ENCODE results near the gene DHRS2.
"Not testable (repeated sequence)": the region's sequence is repeated elsewhere in the genome, so short reads cannot be mapped to it uniquely, and the experiment has no call there.

DHRS2 gene

GRCh38 chr14:23636317-23637211 is at the start of gene DHRS2:
Gene DHRS2 (plus strand): TSS chr14:23636364. CDS start chr14:23638865, 2,501 bp downstream.
- Mint-ChIP-seq H3K27ac (no peak within 1 kb of the TSS), H3K4me3 (no peak within 1 kb of the TSS), H3K9me3 (peaks cover 2 to 4% of the 10 kb centered on the region in 2 donors), H3K36me3 (no peaks in the 10 kb centered on the region), H3K4me1 (peaks cover 5 to 13% of the 10 kb centered on the region in 2 donors), H3K27me3 (peaks cover 10 to 12% of the 10 kb centered on the region in 2 donors)
- ATAC-seq (replicated peaks) (no peak), DNase-seq (no peak)

- H3K27ac Mint-ChIP-seq: no peak overlapping the region
- H3K4me1 Mint-ChIP-seq: peaks cover 7 to 12% of the 10 kb centered on the region in 2 donors
- ATAC-seq (replicated peaks) (peak; percentile 99 to 100), DNase-seq (peak; percentile 74)
- peaks cover 0 to 5% of the 10 kb centered on the region in 2 donors for H3K9me3 Mint-ChIP-seq
- peaks cover 0 to 6% of the 10 kb centered on the region in 2 donors for H3K36me3 Mint-ChIP-seq
- no peak overlapping the region for H3K4me3 Mint-ChIP-seq
- peaks cover 20 to 33% of the 10 kb centered on the region in 2 donors for H3K27me3 Mint-ChIP-seq
Observed at GRCh38 chr14:23588884-23589598, 47.1 kb upstream of the DHRS2 start.

GRCh38 chr14:23589606-23590005 is 46.6 kb upstream of the DHRS2 start:
- ATAC-seq (replicated peaks): no peak
- Mint-ChIP-seq H3K27me3 (peaks cover 19 to 30% of the 10 kb centered on the region in 2 donors), H3K27ac (no peak overlapping the region), H3K36me3 (peaks cover 0 to 6% of the 10 kb centered on the region in 2 donors), H3K9me3 (peaks cover 0 to 5% of the 10 kb centered on the region in 2 donors), H3K4me3 (no peak overlapping the region), H3K4me1 (peaks cover 7 to 12% of the 10 kb centered on the region in 2 donors)
- DNase-seq: no peak

GRCh38 chr14:23590198-23590597 is 46.0 kb upstream of the DHRS2 start:
- Mint-ChIP-seq H3K9me3 (peaks cover 0 to 5% of the 10 kb centered on the region in 2 donors), H3K36me3 (peaks cover 0 to 6% of the 10 kb centered on the region in 2 donors), H3K4me3 (no peak overlapping the region), H3K27ac (no peak overlapping the region), H3K4me1 (peaks cover 7 to 12% of the 10 kb centered on the region in 2 donors), H3K27me3 (peaks cover 23 to 32% of the 10 kb centered on the region in 2 donors)
- ATAC-seq (replicated peaks) (no peak), DNase-seq (no peak)

- peaks cover 19 to 22% of the 10 kb centered on the region in 2 donors for H3K27me3 Mint-ChIP-seq
- ATAC-seq (replicated peaks); DNase-seq; H3K4me1 Mint-ChIP-seq; H3K27ac Mint-ChIP-seq; H3K36me3 Mint-ChIP-seq; H3K9me3 Mint-ChIP-seq; H3K4me3 Mint-ChIP-seq: not testable (repeated sequence)
Observed at GRCh38 chr14:23594191-23594590, 42.0 kb upstream of the DHRS2 start.

- Mint-ChIP-seq H3K27ac (no peak overlapping the region), H3K4me3 (no peak overlapping the region), H3K36me3 (no peaks in the 10 kb centered on the region)
Observed at GRCh38 chr14:23600322-23600707, 35.8 kb upstream of the DHRS2 start.

GRCh38 chr14:23600806-23601205 is 35.4 kb upstream of the DHRS2 start:
- Mint-ChIP-seq H3K27me3 (peaks cover 13 to 27% of the 10 kb centered on the region in 2 donors), H3K36me3 (no peaks in the 10 kb centered on the region), H3K4me3 (no peak overlapping the region), H3K27ac (no peak overlapping the region), H3K4me1 (peaks cover 4% of the 10 kb centered on the region in 2 donors), H3K9me3 (peaks cover 0 to 4% of the 10 kb centered on the region in 2 donors)
- DNase-seq (no peak), ATAC-seq (replicated peaks) (no peak)

More at GRCh38 chr14:23600322-23600707, 35.8 kb upstream of the DHRS2 start:
- Mint-ChIP-seq H3K27me3 (peaks cover 13 to 30% of the 10 kb centered on the region in 2 donors), H3K9me3 (peaks cover 0 to 4% of the 10 kb centered on the region in 2 donors), H3K4me1 (no peaks in the 10 kb centered on the region)
- no peak for ATAC-seq (replicated peaks)
- no peak for DNase-seq

- Mint-ChIP-seq H3K4me1 (peaks cover 6 to 8% of the 10 kb centered on the region in 2 donors), H3K27ac (no peak overlapping the region), H3K9me3 (peaks cover 0 to 4% of the 10 kb centered on the region in 2 donors), H3K27me3 (peaks cover 13 to 27% of the 10 kb centered on the region in 2 donors), H3K36me3 (no peaks in the 10 kb centered on the region), H3K4me3 (no peak overlapping the region)
- ATAC-seq (replicated peaks) (no peak), DNase-seq (no peak)
Observed at GRCh38 chr14:23601424-23601823, 34.7 kb upstream of the DHRS2 start.

- Mint-ChIP-seq H3K4me3 (no peak overlapping the region), H3K27me3 (peaks cover 10 to 27% of the 10 kb centered on the region in 2 donors), H3K27ac (no peak overlapping the region), H3K4me1 (peaks cover 8 to 12% of the 10 kb centered on the region in 2 donors), H3K36me3 (no peaks in the 10 kb centered on the region), H3K9me3 (peaks cover 0 to 4% of the 10 kb centered on the region in 2 donors)
- ATAC-seq (replicated peaks): no peak
- no peak for DNase-seq
Observed at GRCh38 chr14:23601845-23602180, 34.4 kb upstream of the DHRS2 start.

GRCh38 chr14:23602181-23603095 is 33.7 kb upstream of the DHRS2 start:
- H3K36me3 Mint-ChIP-seq: no peaks in the 10 kb centered on the region
- H3K27me3 Mint-ChIP-seq: peaks cover 8 to 31% of the 10 kb centered on the region in 2 donors
- ATAC-seq (replicated peaks) (no peak), DNase-seq (no peak)
- H3K27ac Mint-ChIP-seq: no peak overlapping the region
- H3K9me3 Mint-ChIP-seq: peaks cover 0 to 4% of the 10 kb centered on the region in 2 donors
- H3K4me3 Mint-ChIP-seq: no peak overlapping the region
- peaks cover 8 to 12% of the 10 kb centered on the region in 2 donors for H3K4me1 Mint-ChIP-seq

- no peak overlapping the region for H3K4me3 Mint-ChIP-seq
- no peak overlapping the region for H3K27ac Mint-ChIP-seq
- no peaks in the 10 kb centered on the region for H3K36me3 Mint-ChIP-seq
- peaks cover 5 to 26% of the 10 kb centered on the region in 2 donors for H3K27me3 Mint-ChIP-seq
- H3K4me1 Mint-ChIP-seq: peaks cover 8 to 12% of the 10 kb centered on the region in 2 donors
- no peak for DNase-seq
- no peak for ATAC-seq (replicated peaks)
- peaks cover 0 to 4% of the 10 kb centered on the region in 2 donors for H3K9me3 Mint-ChIP-seq
Observed at GRCh38 chr14:23603103-23603502, 33.1 kb upstream of the DHRS2 start.

- H3K4me3 Mint-ChIP-seq: no peak overlapping the region
- H3K27ac Mint-ChIP-seq: no peak overlapping the region
- peaks cover 8 to 24% of the 10 kb centered on the region in 2 donors for H3K27me3 Mint-ChIP-seq
- H3K9me3 Mint-ChIP-seq: peaks cover 0 to 6% of the 10 kb centered on the region in 2 donors
- peaks cover 8 to 12% of the 10 kb centered on the region in 2 donors for H3K4me1 Mint-ChIP-seq
- H3K36me3 Mint-ChIP-seq: no peaks in the 10 kb centered on the region
- no peak for DNase-seq
- no peak for ATAC-seq (replicated peaks)
Observed at GRCh38 chr14:23604148-23604547, 32.0 kb upstream of the DHRS2 start.

GRCh38 chr14:23604675-23605170 is 31.4 kb upstream of the DHRS2 start:
- Mint-ChIP-seq H3K36me3 (no peaks in the 10 kb centered on the region), H3K27ac (no peak overlapping the region), H3K4me1 (peaks cover 8 to 12% of the 10 kb centered on the region in 2 donors), H3K4me3 (no peak overlapping the region), H3K27me3 (peaks cover 8 to 21% of the 10 kb centered on the region in 2 donors), H3K9me3 (peaks cover 0 to 4% of the 10 kb centered on the region in 2 donors)
- no peak for ATAC-seq (replicated peaks)
- no peak for DNase-seq
